Muscle of back (tissue), 13 donors: ENCODE data around the gene PFKL. TPM values are rescaled to one million over a fixed set of nuclear protein-coding genes. Genes with fewer than 3 reads are reported as not detected.

Source experiments
- DNase-seq, 3 donors: peaks; one replicate each; pipeline versions ENCODE4 v3.0.0 to v3.0.0-alpha.2; 2013
- long read RNA-seq, 9 donors: transcript quantifications; one replicate each; lab custom pipeline, GENCODE V29; 2026
- polyA plus RNA-seq, 10 donors: library from polyadenylated mRNA; unstranded; fragments of 120-200 nt; gene quantifications; one replicate each; pipeline ENCODE4 v1.2.1, GENCODE V29; 2013; ENCODE audit not compliant: insufficient read length in 10 of 10

PFKL gene
- 10 to 100 TPM; 44.5 to 77.0 (median 57.1) TPM for polyA plus RNA-seq
- long read RNA-seq, donor 1, transcript PFKL-201 (22 exons, 2,912 nt), result major isoform, 9 of 9 reads
- long read RNA-seq, donor 1, partial matches to known transcripts, result 0 of 9 reads
- long read RNA-seq, donor 1, other reads (novel, unspliced or antisense), result 0 of 9 reads
- long read RNA-seq, donor 2, transcript PFKL-201 (22 exons, 2,912 nt), result major isoform, 12 of 14 reads
- long read RNA-seq, donor 2, partial matches to known transcripts, result 0 of 14 reads
- long read RNA-seq, donor 2, other reads (novel, unspliced or antisense), result 0 of 14 reads
- long read RNA-seq, donor 3, result 0 reads
- long read RNA-seq, donor 4, transcript PFKL-201 (22 exons, 2,912 nt), result major isoform, 9 of 22 reads
- long read RNA-seq, donor 4, partial matches to known transcripts, result 13 of 22 reads
- long read RNA-seq, donor 4, other reads (novel, unspliced or antisense), result 0 of 22 reads
- long read RNA-seq, donor 5, transcript PFKL-201 (22 exons, 2,912 nt), result major isoform, 11 of 11 reads
- long read RNA-seq, donor 5, partial matches to known transcripts, result 0 of 11 reads
- long read RNA-seq, donor 5, other reads (novel, unspliced or antisense), result 0 of 11 reads
- long read RNA-seq, donor 6, transcript PFKL-201 (22 exons, 2,912 nt), result major isoform, 8 of 10 reads
- long read RNA-seq, donor 6, partial matches to known transcripts, result 0 of 10 reads
- long read RNA-seq, donor 6, other reads (novel, unspliced or antisense), result 0 of 10 reads
- long read RNA-seq, donor 7, transcript PFKL-201 (22 exons, 2,912 nt), result major isoform, 12 of 26 reads
- long read RNA-seq, donor 7, partial matches to known transcripts, result 13 of 26 reads
- long read RNA-seq, donor 7, other reads (novel, unspliced or antisense), result 0 of 26 reads
- long read RNA-seq, donor 8, partial matches to known transcripts, result 23 of 27 reads
- long read RNA-seq, donor 8, other reads (novel, unspliced or antisense), result 0 of 27 reads
- long read RNA-seq, donor 9, partial matches to known transcripts, result 0 of 2 reads
- long read RNA-seq, donor 9, other reads (novel, unspliced or antisense), result 0 of 2 reads

- DNase-seq, result peak in 2 of 3 donors; percentile 52 to 85
These were observed at the start of gene PFKL for GRCh38 chr21:44299458-44300261. PFKL (plus strand) TSS chr21:44300053; CDS start chr21:44300106, 53 bp downstream.

DNA sequence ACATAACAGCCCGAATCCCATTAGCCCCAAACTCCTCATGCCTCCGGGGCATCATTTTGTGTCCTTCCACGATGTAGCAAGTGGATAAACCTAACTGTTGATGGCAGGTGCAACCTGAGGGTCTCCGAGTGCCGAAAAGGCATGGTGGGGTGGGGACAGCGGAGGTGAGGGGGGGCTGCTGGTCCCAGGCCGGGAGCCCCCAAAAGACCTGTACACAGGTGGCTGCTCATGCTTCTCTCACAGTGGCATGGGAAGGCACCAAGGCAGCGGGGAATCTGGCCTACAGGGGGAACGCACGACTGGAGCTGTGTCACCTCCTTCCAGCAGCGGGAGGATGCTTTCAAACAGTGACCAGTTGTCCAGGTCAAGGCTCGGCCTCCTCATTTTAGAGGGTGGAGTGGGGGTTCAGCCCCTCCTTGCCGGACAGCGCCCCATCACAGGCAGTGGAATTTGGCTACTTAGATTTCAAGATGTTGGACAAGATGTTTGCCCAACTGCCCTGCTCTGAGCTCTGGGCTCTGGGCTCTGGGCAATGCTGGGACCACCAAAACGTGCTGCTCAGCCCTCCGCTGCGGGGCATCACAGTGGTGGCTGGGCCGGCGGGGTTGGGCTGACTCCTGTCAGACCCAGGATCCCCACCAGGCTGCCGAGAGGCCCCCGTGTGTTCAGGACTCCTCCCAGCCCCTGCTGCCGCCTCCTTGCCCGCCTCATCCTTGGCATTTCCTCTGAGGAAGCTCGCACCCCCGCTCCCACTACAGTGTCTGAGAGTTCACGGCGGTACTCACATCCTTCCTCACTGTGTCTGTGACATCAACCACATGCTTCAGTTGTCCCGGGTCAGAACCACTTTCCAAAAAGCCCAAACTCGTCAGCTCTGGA lies 45.8 kb upstream of the PFKL start:
- no peak for DNase-seq

- peak; percentile 6 to 56 (median 37) for DNase-seq
These were observed 44.3 kb upstream of the PFKL start for GRCh38 chr21:44255511-44255981.

DNA sequence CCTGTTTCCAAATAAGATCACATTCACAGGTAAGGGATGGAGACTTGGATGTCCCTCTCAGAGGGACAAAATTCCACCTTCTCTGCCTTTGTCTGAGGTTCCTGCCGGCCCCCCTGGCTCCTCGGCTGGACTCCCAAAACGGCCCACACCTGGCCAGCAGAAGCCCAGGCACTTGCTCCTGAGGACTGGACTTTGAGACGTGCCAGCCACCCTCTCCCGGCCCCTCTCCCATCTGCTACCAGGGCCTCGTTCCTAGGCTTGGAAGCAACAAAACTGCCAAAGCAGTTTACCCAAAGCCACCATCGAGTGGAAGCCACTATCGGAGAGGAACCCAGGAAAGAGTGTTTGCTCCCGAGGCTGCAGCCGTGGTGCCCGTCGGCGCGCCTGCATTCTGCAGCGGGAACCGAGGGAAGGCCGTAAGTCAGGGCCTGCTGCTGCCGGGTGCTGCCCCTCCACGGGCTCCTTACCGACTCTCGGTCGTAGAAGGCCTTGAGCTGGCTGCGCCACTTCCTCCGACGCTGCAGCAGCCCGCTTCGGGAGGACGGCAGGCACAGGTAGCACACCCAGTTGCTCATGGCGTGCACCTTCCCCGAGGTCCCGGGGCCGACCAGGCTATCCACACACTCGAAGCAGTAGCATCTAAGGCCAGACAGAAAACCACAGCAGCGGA lies 41.7 kb upstream of the PFKL start:
- DNase-seq, result no peak

GRCh38 chr21:44259082-44259705 lies 40.7 kb upstream of the PFKL start:
- DNase-seq, result no peak

DNA sequence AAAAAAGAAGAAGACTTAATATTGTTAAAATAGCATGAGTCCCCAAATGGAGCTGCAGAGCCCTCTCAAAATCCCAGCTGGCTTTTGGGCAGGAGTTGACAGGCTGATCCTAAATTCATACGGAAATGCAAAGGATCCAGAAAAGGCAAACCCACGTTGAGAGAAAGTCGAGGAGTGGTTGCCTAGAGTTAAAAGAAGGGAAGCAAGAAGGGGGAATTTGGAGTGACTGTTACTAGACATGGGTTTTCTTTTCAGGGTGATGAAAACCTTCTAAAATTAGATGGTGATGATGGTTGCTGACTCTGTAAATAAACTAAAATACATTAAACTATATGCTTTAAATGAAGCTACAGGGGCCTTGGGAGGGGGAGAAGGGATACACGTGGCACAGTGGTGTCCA lies 39.8 kb upstream of the PFKL start:
- DNase-seq, result no peak

- no peak for DNase-seq
These were observed 38.8 kb upstream of the PFKL start for GRCh38 chr21:44260791-44261631.

DNA sequence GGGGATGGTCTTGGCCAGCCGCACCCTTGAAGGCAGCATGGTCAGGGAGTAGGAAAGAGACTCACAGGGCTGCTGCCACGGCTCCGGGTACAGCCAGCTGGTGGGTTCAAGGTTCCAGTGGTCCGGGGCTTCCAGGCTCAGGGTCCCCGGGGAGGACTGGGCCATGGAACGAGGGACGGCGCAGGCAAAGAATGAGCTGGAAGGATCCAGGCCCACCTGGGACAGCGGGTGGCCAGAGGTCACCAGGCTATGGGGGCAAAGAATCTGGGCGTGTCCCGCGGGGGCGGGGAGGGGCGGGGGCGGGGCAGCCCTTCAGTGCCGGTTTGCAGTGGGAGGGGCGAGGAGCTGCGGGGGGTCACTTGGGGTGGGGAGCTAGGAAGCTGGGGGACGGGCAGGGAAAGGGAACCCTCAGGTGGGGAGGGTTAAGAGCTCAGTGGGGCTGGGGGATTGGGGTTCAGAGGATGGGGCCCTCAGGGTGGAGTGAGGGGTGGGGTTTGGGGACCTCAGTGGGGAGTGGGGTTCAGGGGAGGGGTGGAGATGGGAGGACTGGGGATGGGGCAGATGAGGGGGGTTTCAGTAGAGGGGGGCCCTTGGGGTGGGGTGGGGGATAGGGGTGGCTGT lies 38.1 kb upstream of the PFKL start, which contains the start of gene DNMT3L:
DNMT3L (minus strand) TSS at position 223 of the 621 bp plus-strand sequence. CDS start 638 bp downstream, outside the sequence.
- no peak for DNase-seq

GRCh38 chr21:44262338-44263056 lies 37.4 kb upstream of the PFKL start:
- no peak for DNase-seq

DNA sequence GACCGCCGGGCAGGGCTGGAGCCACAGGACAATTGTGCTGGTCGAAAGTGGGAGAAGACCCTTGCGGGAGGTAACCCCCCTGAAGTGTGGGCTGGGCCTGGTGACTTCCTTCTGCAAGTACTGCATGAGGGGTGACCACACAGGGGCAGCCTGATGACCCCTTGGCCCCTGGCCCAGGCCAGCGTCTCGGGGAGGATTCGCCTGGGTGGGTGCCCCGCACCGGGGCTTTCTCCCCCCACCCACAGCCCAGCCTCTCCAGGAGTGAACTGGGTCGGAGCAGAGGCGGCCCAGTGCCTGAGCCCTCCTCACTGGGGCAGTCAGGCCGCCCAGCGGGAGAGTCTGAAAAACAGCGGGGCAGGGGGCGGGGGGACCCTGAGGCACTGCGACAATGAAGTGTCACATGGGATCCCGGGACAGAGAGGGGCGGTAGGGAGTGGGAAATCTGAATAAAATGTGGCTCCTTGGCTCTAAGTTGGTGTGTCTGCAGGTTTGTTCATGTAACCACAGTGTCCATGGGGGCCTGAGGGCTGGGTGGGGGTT lies 36.6 kb upstream of the PFKL start:
- DNase-seq, result no peak

GRCh38 chr21:44263768-44264167 lies 36.1 kb upstream of the PFKL start:
- no peak for DNase-seq

DNA sequence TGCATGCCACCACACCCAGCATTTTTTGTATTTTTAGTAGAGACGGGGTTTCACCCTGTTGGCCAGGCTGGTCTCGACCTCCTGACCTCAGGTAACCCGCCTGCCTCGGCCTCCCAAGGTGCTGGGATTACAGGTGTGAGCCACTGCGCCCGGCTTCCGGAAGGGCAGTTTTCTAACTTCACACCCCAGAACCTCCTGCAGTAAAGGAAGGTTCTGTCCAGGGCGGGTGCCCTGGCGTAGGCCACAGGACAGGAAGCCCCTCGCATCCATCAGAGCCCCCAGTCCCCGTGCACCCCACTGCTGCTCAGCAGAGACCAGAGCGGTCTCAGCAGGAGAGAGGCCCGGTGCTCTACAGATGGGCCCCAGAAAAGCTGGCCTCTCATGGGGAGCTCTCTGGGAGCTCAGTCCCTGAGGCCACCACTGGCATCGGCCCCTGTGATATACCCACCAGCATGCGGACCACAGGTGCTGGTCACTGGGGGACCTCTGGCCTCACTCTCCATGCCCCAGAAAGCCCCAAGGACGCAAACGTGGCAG lies 34.1 kb upstream of the PFKL start:
- no peak for DNase-seq

DNA sequence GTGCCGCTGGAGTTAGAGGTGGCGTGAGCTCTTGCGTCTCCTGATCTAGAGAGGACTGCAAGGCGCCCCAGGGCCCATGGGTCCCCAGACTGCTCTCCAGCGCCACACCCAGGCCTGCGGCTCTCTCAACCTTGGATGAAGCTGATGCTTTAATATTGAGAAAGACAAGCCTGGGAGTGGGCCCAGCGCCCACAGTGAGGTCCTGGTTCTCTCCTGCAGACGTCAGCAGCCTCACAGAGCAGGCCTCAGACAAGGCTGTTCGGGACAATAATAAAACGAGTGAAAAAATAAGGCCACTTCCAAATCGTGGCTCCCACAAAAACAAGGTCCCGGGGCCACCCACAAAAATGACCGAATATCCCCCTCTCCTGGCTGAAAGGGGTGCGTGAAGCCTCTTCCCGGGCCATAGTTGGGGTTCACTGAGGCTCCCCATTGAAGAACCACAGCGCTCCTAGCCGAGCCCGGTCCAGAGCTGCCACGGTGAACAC lies 32.2 kb upstream of the PFKL start:
- DNase-seq, result no peak

DNA sequence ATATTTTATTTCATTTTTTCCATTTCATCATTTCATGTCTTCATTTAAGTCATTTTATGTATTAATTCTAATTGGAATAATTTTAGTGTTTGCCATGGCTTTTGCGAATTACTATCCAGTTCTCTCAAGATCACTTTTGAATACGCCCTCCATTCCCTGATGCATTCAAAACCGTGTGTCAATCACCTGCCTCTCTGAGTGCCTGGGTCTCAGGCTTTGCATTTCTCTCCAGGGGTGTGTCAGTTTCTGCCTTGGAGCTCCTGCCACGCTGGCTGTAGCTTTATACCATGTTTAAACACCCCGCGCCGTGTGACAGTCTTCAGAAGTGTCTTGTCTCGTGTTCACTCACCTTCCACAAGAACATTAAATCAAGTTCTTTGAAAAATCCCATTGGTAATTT lies 30.8 kb upstream of the PFKL start:
- DNase-seq, result no peak

DNA sequence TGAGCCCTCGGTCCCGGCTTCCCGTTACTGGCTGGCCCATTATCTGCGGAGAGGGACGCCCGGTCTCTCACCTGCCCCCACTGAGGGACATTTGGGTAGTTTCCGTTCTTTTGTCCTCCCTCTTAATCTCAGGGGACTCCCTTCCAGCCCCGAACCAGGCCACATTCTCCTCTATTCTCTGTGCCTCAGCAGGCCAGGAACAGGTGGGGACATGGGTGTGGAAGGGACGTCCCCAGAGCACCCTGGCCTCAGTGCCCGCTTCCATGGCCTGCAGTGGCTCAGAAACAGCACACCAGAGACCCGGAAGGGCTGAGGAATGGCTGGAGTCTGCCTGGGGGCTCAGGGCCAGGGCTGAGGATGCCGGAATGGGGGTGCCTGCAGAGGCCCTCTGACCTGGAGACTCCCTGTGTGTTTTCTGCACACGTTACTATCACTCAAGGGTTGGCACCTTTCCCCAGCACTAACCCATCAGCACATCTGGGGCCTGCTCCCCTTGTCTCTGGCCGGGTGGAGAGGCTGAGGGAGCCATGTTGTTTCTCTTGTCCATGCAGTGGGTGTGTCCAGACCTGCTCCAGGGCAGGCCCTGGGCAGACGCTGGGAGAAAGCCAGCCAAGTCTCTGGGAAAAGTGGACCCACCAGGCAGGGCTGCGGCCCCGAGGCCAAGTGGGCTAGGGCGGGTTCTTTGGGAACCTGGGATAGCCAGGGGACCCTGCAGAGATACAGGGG lies 28.1 kb upstream of the PFKL start:
- no peak for DNase-seq
